ENCODE results near the gene ENPEP.

- TF ChIP-seq CTCF (IDR thresholded peaks at IDR 0.05), result no peak
- no peak for TF ChIP-seq POLR2A (IDR thresholded peaks at IDR 0.05)
Observed at GRCh38 chr4:110611968-110612447, 136.1 kb downstream of the ENPEP start.

Data from heart left ventricle (tissue), 13 donors.